GM18526 (cell line): ENCODE measurements around the gene TXNL4B.

Experiments used
- POLR2A ChIP-seq: IDR thresholded peaks from 3 replicates; pipeline ENCODE4 v1.6.1; 2011; ENCODE audit not compliant: insufficient read length; ENCODE audit errors: extremely low read depth

The TXNL4B gene

GRCh38 chr16:72093448-72094265, at the start of gene TXNL4B, which contains the start of gene DHX38:
Gene TXNL4B (minus strand): TSS chr16:72093620. CDS start chr16:72090749, 2,871 bp downstream.
Gene DHX38 (plus strand): TSS chr16:72093847. CDS start chr16:72096158, 2,311 bp downstream.
- peak; percentile 56 for TF ChIP-seq POLR2A

GRCh38 chr16:72142476-72142875, 49.1 kb upstream of the TXNL4B start:
- no peak for TF ChIP-seq POLR2A

GRCh38 chr16:72139908-72140307, 46.5 kb upstream of the TXNL4B start:
- no peak for TF ChIP-seq POLR2A

- no peak for TF ChIP-seq POLR2A
Measured at GRCh38 chr16:72138064-72138572, 44.7 kb upstream of the TXNL4B start.

GRCh38 chr16:72137380-72138063, 44.1 kb upstream of the TXNL4B start:
- TF ChIP-seq POLR2A = no peak

GRCh38 chr16:72134507-72134906, 41.1 kb upstream of the TXNL4B start:
- TF ChIP-seq POLR2A = no peak

- no peak for TF ChIP-seq POLR2A
Measured at GRCh38 chr16:72132726-72133125, 39.3 kb upstream of the TXNL4B start.

- TF ChIP-seq POLR2A = no peak
Measured at GRCh38 chr16:72131036-72131435, 37.6 kb upstream of the TXNL4B start.

GRCh38 chr16:72129976-72130656, 36.7 kb upstream of the TXNL4B start:
- TF ChIP-seq POLR2A = no peak

GRCh38 chr16:72128701-72129100, 35.3 kb upstream of the TXNL4B start:
- no peak for TF ChIP-seq POLR2A

- TF ChIP-seq POLR2A = no peak
Measured at GRCh38 chr16:72126429-72126765, 33.0 kb upstream of the TXNL4B start.

GRCh38 chr16:72125635-72126428, 32.4 kb upstream of the TXNL4B start:
- TF ChIP-seq POLR2A = no peak

GRCh38 chr16:72124761-72125634, 31.6 kb upstream of the TXNL4B start:
- no peak for TF ChIP-seq POLR2A

- TF ChIP-seq POLR2A = no peak
Measured at GRCh38 chr16:72124148-72124547, 30.7 kb upstream of the TXNL4B start.
